ENCODE data around the gene SPATA3.

The SPATA3 gene

DNA sequence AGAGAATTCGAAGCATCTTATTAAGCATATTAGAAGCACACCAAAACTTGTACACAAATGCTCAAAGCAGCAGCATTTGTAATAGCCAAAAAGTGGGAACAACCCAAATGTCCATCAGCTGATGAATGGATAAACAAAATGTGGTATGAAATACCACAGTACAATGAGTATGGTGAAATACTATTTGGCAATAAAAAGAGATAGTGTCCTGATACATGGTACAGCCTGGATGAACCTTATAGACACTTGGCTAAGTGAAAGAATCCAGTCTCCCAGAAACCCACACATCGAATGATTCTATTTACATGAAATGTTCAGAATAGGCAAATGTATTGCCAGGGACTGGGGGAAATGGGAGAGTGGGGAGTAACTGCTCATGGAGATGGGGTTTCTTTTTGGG is 3.0 kb downstream of the SPATA3 start:
- H3K4me3 ChIP-seq (ENCODE audit: low read depth, low read length) = no peak overlapping the region
- POLR2A ChIA-PET = no interaction called here
- CTCF ChIA-PET = interaction anchor here (0.7 to 1.9 kb wide), 2 partner anchors 54 to 151 kb away, joined by 4 to 6 read pairs; no protein-coding TSS in a partner anchor
- DNase-seq (ENCODE audit: low read depth, low spot score) = no peak
- TF ChIP-seq, protein P1, sequence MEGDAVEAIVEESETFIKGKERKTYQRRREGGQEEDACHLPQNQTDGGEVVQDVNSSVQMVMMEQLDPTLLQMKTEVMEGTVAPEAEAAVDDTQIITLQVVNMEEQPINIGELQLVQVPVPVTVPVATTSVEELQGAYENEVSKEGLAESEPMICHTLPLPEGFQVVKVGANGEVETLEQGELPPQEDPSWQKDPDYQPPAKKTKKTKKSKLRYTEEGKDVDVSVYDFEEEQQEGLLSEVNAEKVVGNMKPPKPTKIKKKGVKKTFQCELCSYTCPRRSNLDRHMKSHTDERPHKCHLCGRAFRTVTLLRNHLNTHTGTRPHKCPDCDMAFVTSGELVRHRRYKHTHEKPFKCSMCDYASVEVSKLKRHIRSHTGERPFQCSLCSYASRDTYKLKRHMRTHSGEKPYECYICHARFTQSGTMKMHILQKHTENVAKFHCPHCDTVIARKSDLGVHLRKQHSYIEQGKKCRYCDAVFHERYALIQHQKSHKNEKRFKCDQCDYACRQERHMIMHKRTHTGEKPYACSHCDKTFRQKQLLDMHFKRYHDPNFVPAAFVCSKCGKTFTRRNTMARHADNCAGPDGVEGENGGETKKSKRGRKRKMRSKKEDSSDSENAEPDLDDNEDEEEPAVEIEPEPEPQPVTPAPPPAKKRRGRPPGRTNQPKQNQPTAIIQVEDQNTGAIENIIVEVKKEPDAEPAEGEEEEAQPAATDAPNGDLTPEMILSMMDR (IDR thresholded peaks at IDR 0.05; ENCODE audit: insufficient read depth, low read length, missing control alignments) = no peak

DNA sequence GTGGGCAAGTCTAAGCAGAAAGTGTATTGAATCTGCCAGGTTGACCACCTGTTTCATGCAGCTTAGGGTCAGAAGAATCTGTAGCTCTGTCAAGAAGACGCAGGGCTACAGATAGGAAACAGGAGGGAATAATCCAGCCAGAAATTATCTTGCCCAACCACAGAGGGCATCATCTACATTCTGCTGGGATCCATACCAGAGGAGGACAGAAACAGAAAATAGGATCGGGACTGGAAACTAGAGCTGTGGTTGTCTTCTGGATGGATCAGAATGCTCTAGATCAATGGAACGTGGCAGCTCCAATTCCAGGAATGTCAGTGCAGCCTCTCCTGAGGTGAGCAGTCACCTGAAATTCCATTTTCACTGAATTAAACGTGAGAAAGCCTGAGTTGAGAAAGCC is 3.6 kb downstream of the SPATA3 start:
- no peak overlapping the region for H3K4me3 ChIP-seq (ENCODE audit: low read depth, low read length)
- POLR2A ChIA-PET = no interaction called here
- TF ChIP-seq, protein P1 (IDR thresholded peaks at IDR 0.05; ENCODE audit: insufficient read depth, low read length, missing control alignments) = no peak
- no peak for DNase-seq (ENCODE audit: low read depth, low spot score)
- CTCF ChIA-PET = interaction anchor here (1.9 kb wide), 1 partner anchor 151 kb away, joined by 6 read pairs; no protein-coding TSS in a partner anchor

DNA sequence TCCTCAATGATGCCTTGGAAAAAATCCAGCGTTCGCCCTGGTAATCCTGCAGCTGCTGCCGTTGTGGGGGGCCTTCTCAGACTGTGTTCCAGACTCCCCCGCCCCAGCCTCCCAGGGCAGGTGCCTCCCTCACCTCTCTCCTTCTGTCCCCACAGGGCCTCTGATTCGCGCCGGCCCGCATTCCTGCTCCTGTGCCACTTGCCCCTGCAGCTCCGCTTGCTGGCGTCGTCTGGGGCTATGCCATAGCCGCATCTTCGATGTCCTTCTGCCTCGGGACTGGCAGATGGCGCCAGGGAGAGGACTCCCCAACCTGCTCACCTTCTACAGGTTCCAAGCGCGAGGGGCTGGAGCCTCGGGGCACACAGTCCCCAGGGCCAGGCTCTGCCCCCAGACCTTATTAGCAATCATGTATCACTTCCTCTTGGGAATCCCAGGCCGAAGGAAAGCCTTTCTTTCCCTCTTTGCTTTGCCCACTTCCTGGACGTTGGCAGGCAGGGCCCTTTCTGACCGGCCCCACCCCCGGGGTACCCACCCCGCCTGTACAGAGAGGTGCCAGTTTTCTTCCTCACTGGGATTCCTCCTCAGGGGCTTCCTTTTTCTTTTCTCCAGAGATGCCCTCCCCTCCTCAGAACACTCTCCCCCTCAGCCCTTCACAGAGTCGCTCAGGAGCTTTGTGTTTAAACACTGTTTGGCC is 4.4 kb downstream of the SPATA3 start:
- no peak overlapping the region for H3K4me3 ChIP-seq (ENCODE audit: low read depth, low read length)
- ChIA-PET CTCF (no interaction called here), POLR2A (no interaction called here)
- TF ChIP-seq, protein P1 (IDR thresholded peaks at IDR 0.05; ENCODE audit: insufficient read depth, low read length, missing control alignments) = no peak
- no peak for DNase-seq (ENCODE audit: low read depth, low spot score)

DNA sequence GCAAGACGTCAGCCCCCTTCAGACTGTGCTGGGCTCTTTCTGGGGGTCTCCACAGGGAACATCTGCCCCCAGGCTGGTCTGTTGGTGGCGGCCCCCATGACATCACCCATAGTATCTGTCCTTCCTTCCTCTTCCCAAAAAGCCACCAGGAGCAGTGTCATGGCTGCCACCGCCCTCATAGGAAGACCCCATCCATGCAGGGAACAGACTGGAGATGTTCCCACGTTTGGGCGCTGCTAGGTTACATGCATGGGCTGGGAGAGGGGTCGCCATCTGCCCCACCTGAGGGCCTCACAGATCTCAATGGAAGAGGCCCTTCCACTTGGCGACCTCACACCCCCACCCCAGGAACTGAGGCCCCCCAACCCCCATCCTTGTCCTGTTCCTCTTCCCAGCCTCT is 5.1 kb downstream of the SPATA3 start:
- no peak for DNase-seq (ENCODE audit: low read depth, low spot score)
- TF ChIP-seq, protein P1 (IDR thresholded peaks at IDR 0.05; ENCODE audit: insufficient read depth, low read length, missing control alignments) = no peak
- H3K4me3 ChIP-seq (ENCODE audit: low read depth, low read length) = no peak overlapping the region
- POLR2A ChIA-PET = no interaction called here
- CTCF ChIA-PET = interaction anchor here (1.3 kb wide), 1 partner anchor 13 kb away, joined by 3 read pairs; no protein-coding TSS in a partner anchor

DNA sequence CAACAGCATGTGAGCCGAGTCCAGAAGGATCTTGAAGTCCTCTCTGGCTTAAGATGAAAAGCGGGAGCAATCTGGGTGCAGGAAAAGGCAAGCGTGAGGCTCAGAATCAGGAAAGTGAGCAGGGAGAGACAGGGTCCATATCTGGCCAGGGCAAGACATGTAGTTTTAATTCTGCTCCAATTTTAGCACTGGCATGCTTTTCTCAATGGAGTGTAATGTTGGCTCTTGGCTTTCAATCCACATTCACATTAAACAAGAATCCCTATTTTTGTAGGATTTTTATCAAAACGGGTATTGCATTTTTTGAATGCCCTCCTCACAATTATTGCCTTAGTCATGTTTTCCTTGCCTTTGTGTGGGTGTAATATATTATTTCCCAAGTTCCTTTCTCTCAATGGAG is 6.0 kb downstream of the SPATA3 start:
- no peak for DNase-seq (ENCODE audit: low read depth, low spot score)
- POLR2A ChIA-PET = no interaction called here
- CTCF ChIA-PET = interaction anchor here (1.3 to 1.6 kb wide), 2 partner anchors 14 to 28 kb away, joined by 3 read pairs; no protein-coding TSS in a partner anchor
- TF ChIP-seq, protein P1 (IDR thresholded peaks at IDR 0.05; ENCODE audit: insufficient read depth, low read length, missing control alignments) = no peak
- H3K4me3 ChIP-seq (ENCODE audit: low read depth, low read length) = no peak overlapping the region

DNA sequence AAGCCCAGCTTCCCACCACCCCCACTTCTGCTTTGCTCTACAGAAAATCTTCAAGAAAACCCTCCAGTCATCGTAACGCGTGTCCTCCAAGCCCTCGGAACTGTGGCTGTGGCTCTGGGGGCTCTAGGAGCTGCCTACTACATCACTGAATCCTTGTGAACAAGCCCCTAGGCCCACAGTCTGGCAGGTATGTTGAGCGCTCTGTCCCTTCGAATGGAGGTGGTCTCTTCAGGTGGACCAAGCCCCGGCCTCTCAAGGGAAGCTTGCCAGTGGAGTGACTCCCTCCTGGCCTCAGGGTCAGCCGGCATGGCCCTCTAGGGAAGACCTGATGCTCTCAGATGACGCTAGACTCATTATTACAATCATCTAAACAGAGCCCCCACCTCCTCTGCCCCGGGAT is 6.7 kb downstream of the SPATA3 start:
- H3K4me3 ChIP-seq (ENCODE audit: low read depth, low read length) = no peak overlapping the region
- ChIA-PET POLR2A (no interaction called here), CTCF (interaction anchor here (0.8 to 1.6 kb wide), 2 partner anchors 19 to 28 kb away, joined by 3 read pairs; no protein-coding TSS in a partner anchor)
- no peak for DNase-seq (ENCODE audit: low read depth, low spot score)
- TF ChIP-seq, protein P1 (IDR thresholded peaks at IDR 0.05; ENCODE audit: insufficient read depth, low read length, missing control alignments) = no peak
